AG20443 (cell line): ENCODE results near the gene MAML3.

ENCODE experiments used
- DNase-seq: peaks from one replicate; pipeline ENCODE4 v3.0.0; 2012; ENCODE audit warnings: low spot score, mixed read lengths

Gene MAML3

GRCh38 chr4:140099983-140100382 lies 54.0 kb downstream of the MAML3 start:
- no peak for DNase-seq

- peak; percentile 63 for DNase-seq
These were observed 55.4 kb downstream of the MAML3 start for GRCh38 chr4:140098455-140099160.

- no peak for DNase-seq
These were observed 56.4 kb downstream of the MAML3 start for GRCh38 chr4:140097572-140097971.

GRCh38 chr4:140096921-140097320 lies 57.1 kb downstream of the MAML3 start:
- no peak for DNase-seq

- DNase-seq = no peak
These were observed 57.5 kb downstream of the MAML3 start for GRCh38 chr4:140096483-140096861.

GRCh38 chr4:140095694-140096482 lies 58.1 kb downstream of the MAML3 start:
- DNase-seq = peak; percentile 51

GRCh38 chr4:140094438-140095420 lies 59.3 kb downstream of the MAML3 start:
- DNase-seq = no peak

GRCh38 chr4:140092094-140092851 lies 61.7 kb downstream of the MAML3 start:
- DNase-seq = peak; percentile 32

GRCh38 chr4:140091305-140091704 lies 62.7 kb downstream of the MAML3 start:
- no peak for DNase-seq

- DNase-seq = no peak
These were observed 63.7 kb downstream of the MAML3 start for GRCh38 chr4:140090215-140090731.

- no peak for DNase-seq
These were observed 64.8 kb downstream of the MAML3 start for GRCh38 chr4:140089216-140089615.

GRCh38 chr4:140088323-140088967 lies 65.5 kb downstream of the MAML3 start:
- DNase-seq = no peak

- no peak for DNase-seq
These were observed 68.1 kb downstream of the MAML3 start for GRCh38 chr4:140085881-140086280.

GRCh38 chr4:140085062-140085622 lies 68.8 kb downstream of the MAML3 start:
- no peak for DNase-seq

- DNase-seq = no peak
These were observed 69.6 kb downstream of the MAML3 start for GRCh38 chr4:140084385-140084784.

GRCh38 chr4:140082391-140082755 lies 71.6 kb downstream of the MAML3 start:
- no peak for DNase-seq

- no peak for DNase-seq
These were observed 72.2 kb downstream of the MAML3 start for GRCh38 chr4:140081641-140082390.

- no peak for DNase-seq
These were observed 73.1 kb downstream of the MAML3 start for GRCh38 chr4:140080883-140081282.

GRCh38 chr4:140078366-140078765 lies 75.6 kb downstream of the MAML3 start:
- peak; percentile 58 for DNase-seq

- DNase-seq = no peak
These were observed 77.7 kb downstream of the MAML3 start for GRCh38 chr4:140076307-140076706.
